ENCODE results near the gene PSME3IP1.
A peak's percentile ranks its signal among the peaks of the same experiment; 100 is the strongest.
"Not testable (repeated sequence)": the region's sequence is repeated elsewhere in the genome, so short reads cannot be mapped to it uniquely, and the experiment has no call there.

The PSME3IP1 gene

DNA sequence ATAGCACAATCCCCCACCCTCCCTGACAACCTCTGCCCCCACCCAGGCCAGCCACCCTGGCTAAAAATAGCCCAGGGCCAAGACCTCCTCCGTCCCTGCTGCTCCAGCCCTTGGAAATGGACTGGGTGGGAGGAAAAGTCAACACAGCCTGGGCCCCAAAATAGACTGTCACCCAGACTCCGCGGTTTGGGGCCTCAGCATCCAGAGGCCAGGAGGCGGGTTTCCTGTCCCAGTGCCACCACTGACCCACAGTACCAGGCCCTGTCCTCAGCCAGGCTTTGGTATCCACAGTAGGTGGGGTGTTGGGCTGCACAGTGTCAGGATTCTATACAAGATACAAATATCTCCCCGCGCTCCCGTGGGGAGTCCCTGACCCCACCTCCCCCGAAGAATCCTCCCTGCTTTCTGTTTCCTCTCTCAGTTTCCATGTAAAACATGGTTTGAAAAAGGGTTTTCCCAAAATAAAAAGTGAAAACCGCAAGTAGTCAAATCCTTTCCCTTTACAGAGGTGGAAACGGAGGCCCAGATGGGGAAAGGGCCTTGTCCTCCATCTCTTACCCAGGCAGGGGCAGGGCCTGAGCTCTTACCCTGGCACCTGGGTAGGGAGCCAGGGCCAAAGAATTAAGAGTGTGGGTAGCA, 73.3 kb downstream of the PSME3IP1 start:
- H3K4me3 Mint-ChIP-seq, result no peak overlapping the region
- H3K27me3 Mint-ChIP-seq, result no peaks in the 10 kb centered on the region
- H3K9me3 Mint-ChIP-seq, result no peaks in the 10 kb centered on the region
- H3K36me3 Mint-ChIP-seq (ENCODE audit: insufficient read depth), result peaks cover 11% of the 10 kb centered on the region
- DNase-seq, result no peak
- peaks cover 0 to 2% of the 10 kb centered on the region in 2 donors for H3K4me1 Mint-ChIP-seq (ENCODE audit: low read depth in 2 of 2)
- no peak overlapping the region for H3K27ac Mint-ChIP-seq
- ATAC-seq (replicated peaks), result no peak

DNA sequence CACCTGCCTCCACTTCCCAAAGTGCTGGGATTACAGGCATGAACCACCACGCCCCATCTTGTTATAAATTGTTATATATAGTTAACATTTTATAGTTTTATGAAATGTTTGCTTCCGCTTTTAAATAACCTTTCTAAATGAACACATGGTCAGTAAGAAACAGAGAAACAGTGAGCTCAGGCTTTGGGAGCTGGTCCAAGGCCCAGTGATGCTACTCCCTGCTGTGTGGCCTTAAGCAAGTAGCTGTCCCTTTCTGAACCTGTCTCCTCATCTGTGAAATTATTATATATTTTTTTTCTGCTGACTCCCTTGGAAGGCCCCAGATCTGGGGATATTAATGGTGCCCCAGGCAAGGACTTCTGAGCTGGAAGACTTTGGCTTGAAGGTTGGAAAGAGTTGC, 74.4 kb downstream of the PSME3IP1 start:
- H3K36me3 Mint-ChIP-seq (ENCODE audit: insufficient read depth), result peaks cover 4% of the 10 kb centered on the region
- H3K9me3 Mint-ChIP-seq, result no peaks in the 10 kb centered on the region
- no peak overlapping the region for H3K27ac Mint-ChIP-seq
- ATAC-seq (replicated peaks) (no peak), DNase-seq (no peak)
- H3K27me3 Mint-ChIP-seq, result no peaks in the 10 kb centered on the region
- H3K4me3 Mint-ChIP-seq, result no peak overlapping the region
- peaks cover 3 to 5% of the 10 kb centered on the region in 2 donors for H3K4me1 Mint-ChIP-seq (ENCODE audit: low read depth in 2 of 2)

DNA sequence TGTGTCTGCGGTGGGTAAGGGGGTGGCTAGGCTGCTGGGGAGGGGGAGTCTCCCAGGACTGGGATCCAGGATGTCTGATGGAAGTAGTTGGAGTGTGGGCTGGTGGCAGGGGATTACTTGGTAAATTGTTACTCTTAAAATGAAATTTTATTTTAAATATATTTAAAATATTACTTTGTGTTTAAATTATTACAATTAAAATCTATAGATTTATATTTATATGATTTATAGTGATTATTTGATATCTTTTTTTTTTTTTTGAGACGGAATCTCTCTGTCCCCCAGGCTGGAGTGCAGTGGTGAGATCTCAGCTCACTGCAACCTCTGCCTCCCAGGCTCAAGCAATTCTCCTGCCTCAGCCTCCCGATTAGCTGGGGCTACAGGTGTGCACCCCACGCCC, 74.9 kb downstream of the PSME3IP1 start:
- no peak overlapping the region for H3K27ac Mint-ChIP-seq
- peaks cover 6 to 8% of the 10 kb centered on the region in 2 donors for H3K4me1 Mint-ChIP-seq (ENCODE audit: low read depth in 2 of 2)
- H3K9me3 Mint-ChIP-seq, result no peaks in the 10 kb centered on the region
- ATAC-seq (replicated peaks) (no peak), DNase-seq (no peak)
- no peaks in the 10 kb centered on the region for H3K27me3 Mint-ChIP-seq
- H3K4me3 Mint-ChIP-seq, result no peak overlapping the region
- peaks cover 4% of the 10 kb centered on the region for H3K36me3 Mint-ChIP-seq (ENCODE audit: insufficient read depth)

DNA sequence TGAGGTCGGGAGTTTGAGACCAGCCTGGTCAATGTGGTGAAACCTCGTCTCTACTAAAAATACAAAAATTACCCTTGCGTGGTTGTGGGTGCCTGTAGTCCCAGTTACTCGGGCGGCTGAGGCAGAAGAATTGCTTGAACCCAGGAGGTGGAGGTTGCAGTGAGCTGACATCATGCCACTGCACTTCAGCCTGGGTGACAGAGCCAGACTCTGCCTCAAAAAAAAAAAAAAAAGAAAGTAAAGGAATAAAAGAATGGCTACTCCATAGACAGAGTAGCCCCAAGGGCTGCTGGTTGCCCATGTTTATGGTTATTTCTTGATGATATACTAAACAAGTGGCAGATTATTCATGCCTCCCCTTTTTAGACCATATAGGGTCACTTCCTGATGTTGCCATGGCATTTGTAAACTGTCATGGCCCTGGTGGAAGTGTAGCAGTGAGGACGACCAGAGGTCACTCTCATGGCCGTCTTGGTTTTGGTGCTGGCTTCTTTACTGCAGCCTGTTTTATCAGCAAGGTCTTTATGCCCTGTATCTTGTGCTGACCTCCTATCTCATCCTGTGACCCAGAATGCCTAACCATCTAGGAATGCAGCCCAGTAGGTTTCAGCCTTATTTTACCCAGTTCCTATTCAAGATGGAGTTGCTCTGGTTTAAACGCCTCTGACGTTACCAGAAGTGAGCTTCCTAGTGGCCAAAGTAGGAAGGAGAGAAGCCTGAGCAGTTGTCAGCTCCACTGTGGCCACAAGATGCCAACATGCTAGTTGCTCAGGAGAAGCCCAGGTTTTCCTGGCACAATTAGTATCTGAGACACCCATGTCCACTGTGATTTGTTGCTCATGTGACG, 76.4 kb downstream of the PSME3IP1 start:
- H3K4me3 Mint-ChIP-seq; ATAC-seq (replicated peaks); H3K27me3 Mint-ChIP-seq; H3K27ac Mint-ChIP-seq; DNase-seq; H3K9me3 Mint-ChIP-seq; H3K36me3 Mint-ChIP-seq (ENCODE audit: insufficient read depth): not testable (repeated sequence)
- peaks cover 13 to 15% of the 10 kb centered on the region in 2 donors for H3K4me1 Mint-ChIP-seq (ENCODE audit: low read depth in 2 of 2)

DNA sequence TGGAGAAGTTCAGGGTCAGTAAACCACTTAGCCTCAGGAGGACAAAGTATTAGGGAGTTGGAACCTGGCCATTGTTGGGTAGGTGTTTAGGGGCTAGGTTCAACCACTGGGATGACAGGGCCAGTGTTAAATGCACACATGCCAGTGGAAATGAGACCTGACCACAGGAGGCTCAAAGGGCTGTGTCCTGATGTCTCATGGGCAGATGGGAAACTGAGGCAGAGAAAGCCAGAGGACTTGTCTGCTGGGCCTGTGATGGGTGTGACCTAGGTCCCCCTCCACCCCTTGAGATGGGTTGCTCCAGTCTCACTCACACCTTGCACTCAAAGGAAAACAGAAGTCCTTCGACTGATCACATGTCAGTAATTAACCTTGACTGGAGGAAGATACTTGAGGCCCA, 77.4 kb downstream of the PSME3IP1 start:
- Mint-ChIP-seq H3K27ac (no peak overlapping the region), H3K4me3 (no peak overlapping the region), H3K9me3 (no peaks in the 10 kb centered on the region), H3K36me3 (ENCODE audit: insufficient read depth) (no peaks in the 10 kb centered on the region), H3K4me1 (ENCODE audit: low read depth in 2 of 2) (peaks cover 15 to 19% of the 10 kb centered on the region in 2 donors), H3K27me3 (no peaks in the 10 kb centered on the region)
- ATAC-seq (replicated peaks) (no peak), DNase-seq (no peak)

DNA sequence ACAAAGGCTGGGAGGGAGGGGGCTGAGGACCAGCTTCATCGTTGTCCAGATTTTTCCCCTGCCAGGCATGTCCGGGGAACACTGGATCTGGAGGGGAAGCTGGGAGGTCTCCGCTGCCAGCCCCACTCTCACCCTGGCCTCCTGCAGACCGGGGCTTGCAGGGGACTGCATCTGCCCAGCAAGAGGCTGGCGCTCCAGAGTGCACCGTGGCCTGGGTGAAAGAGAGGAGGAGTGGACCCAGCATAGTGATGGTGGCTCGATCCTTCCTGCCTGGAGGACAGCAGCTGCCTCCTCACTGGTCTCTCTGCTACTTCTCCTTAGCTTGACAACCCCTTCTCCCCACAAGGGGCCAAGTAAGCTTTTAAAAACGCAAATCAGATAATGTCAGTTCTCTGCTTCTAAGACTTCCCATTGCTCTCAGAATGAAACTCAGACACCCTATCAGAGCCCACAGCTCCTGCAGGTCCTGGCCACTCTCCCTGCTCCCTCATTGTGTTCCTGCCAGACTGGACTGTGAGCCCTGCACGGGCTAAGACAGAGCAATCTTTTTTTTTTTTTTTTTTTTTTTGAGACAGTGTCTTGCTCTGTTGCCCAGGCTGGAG, 78.4 kb downstream of the PSME3IP1 start:
- ATAC-seq (replicated peaks) (no peak), DNase-seq (no peak)
- Mint-ChIP-seq H3K4me1 (ENCODE audit: low read depth in 2 of 2) (peaks cover 15 to 19% of the 10 kb centered on the region in 2 donors), H3K9me3 (no peaks in the 10 kb centered on the region), H3K27me3 (no peaks in the 10 kb centered on the region), H3K4me3 (no peak overlapping the region), H3K36me3 (ENCODE audit: insufficient read depth) (no peaks in the 10 kb centered on the region), H3K27ac (peak overlapping the region in 1 of 2 donors; percentile 66)

DNA sequence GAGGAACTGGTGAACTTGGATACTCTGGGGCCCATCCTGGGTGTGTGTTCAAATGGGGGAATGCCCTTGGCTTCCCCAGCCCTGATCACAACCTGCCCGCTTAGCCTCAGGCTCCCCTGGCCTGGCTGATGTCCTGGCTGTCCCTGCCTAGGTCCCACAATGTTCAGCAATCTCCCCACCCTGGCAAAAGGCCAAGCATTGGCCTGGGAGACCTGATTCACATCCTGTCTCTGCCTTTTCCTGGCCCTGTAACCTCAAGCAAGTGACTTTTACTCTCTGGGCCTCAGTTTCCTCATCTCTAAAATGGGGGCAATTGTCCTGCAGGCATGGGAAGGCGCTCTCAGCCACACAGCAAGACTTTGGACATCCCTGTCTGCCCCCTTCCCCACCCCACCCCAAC, 79.1 kb downstream of the PSME3IP1 start:
- Mint-ChIP-seq H3K36me3 (ENCODE audit: insufficient read depth) (no peaks in the 10 kb centered on the region), H3K9me3 (no peaks in the 10 kb centered on the region), H3K27ac (peak overlapping the region in 1 of 2 donors; percentile 3), H3K27me3 (no peaks in the 10 kb centered on the region), H3K4me1 (ENCODE audit: low read depth in 2 of 2) (peaks cover 15 to 19% of the 10 kb centered on the region in 2 donors), H3K4me3 (no peak overlapping the region)
- ATAC-seq (replicated peaks), result no peak
- DNase-seq, result no peak

DNA sequence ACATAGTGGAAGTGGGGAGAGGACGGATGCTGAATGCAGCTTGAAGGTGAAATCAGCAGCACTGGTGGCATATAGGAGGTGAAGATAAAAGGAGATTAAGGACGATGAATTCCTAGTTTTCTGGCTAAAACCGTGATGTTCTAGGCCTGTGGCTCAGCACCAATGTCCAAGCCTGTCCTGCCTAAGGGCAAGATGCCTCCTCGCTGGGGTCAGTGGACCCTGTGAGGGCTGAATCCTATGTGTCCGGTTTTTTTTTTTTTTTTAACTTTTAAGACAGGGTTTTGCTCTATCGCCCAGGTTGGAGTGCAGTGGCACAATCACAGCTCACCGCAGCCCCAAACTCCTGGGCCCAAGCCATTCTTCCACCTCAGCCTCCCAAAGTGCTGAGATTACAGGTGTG, 80.7 kb downstream of the PSME3IP1 start:
- Mint-ChIP-seq H3K27me3 (no peaks in the 10 kb centered on the region), H3K9me3 (no peaks in the 10 kb centered on the region), H3K4me3 (no peak overlapping the region), H3K4me1 (ENCODE audit: low read depth in 2 of 2) (peaks cover 18 to 20% of the 10 kb centered on the region in 2 donors), H3K36me3 (ENCODE audit: insufficient read depth) (no peaks in the 10 kb centered on the region), H3K27ac (no peak overlapping the region)
- DNase-seq (no peak), ATAC-seq (replicated peaks) (no peak)

DNA sequence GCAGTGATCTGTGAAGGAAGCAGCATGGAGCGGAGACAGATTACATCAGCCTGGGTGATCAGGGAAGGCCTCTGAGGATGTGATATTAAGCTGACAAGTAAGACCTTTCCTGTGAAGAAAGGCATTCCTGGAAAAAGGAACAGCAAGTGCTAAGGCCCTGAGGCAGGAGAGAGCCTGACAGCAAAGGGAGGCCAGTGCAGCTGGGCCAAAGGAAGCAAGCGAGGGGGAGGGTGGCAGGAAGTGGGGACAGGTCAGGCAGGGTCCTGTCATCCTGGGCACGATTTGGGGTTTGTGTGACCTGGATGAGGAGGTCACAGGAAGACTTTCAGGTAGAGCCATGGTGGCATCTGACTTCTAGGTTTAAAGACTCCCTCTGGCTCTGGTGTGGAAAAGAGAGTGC, 81.1 kb downstream of the PSME3IP1 start:
- peak overlapping the region in 1 of 2 donors; percentile 65 for H3K27ac Mint-ChIP-seq
- H3K9me3 Mint-ChIP-seq, result no peaks in the 10 kb centered on the region
- no peak overlapping the region for H3K4me3 Mint-ChIP-seq
- no peaks in the 10 kb centered on the region for H3K36me3 Mint-ChIP-seq (ENCODE audit: insufficient read depth)
- H3K27me3 Mint-ChIP-seq, result no peaks in the 10 kb centered on the region
- DNase-seq (no peak), ATAC-seq (replicated peaks) (no peak)
- peaks cover 18 to 24% of the 10 kb centered on the region in 2 donors for H3K4me1 Mint-ChIP-seq (ENCODE audit: low read depth in 2 of 2)

DNA sequence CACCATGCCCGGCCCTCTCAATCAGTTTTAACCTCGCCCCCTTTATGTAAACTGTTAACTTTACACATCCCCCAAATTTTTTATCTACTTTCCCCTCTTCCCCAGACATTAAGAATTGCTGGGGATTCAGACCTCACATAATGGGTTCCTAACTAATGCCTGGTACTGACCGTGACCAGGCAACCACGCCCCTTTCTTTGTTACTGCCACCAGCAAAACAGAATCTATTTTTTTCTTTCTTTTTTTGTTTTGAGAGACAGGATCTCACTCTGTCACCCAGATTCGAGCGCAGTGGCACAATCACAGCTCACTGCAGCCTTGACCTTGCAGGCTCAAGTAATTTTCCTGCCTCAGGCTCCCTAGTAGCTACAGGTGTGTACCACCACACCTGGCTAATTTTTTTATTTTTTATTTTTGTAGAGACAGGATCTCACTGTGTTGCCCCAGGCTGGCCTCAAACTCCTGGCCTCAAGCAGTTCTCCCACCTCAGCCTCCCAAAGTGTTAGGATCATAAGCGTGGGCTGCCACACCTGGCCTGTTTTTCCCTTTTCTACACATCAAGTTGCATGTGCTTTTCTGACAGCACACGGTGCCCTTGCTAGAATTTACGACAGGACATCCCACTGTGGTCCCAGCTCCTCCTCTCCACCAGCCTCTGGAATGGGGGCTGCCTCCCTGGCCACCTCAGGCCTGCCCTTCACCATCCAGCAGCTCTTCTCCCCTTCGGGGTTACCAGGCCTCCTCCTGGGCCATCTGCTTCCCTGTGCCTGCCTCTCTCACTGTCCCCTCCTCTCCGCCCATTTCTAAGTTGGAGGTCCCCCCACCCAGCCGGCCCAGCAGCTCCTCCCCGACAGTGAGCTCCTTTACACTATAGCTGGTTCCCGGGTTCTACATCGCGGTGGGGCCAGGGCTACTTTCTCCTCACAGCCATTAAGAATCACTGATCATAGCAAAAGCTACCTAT, 82.7 kb downstream of the PSME3IP1 start:
- Mint-ChIP-seq H3K27ac (peak overlapping the region; percentile 26 to 77), H3K36me3 (ENCODE audit: insufficient read depth) (no peaks in the 10 kb centered on the region), H3K4me1 (ENCODE audit: low read depth in 2 of 2) (peaks cover 22 to 24% of the 10 kb centered on the region in 2 donors), H3K4me3 (no peak overlapping the region), H3K9me3 (no peaks in the 10 kb centered on the region), H3K27me3 (no peaks in the 10 kb centered on the region)
- DNase-seq (no peak), ATAC-seq (replicated peaks) (no peak)

All from effector memory CD8-positive, alpha-beta T cell (primary cell).